Lung microvascular endothelial cell (primary cell): ENCODE measurements around the gene ATP6V1F. TPM values are rescaled to one million over a fixed set of nuclear protein-coding genes. Genes with fewer than 3 reads are reported as not detected.
A peak's percentile ranks its signal among the peaks of the same experiment; 100 is the strongest.

Experiments
- DNase-seq, 2 donors: peaks; one replicate each; pipeline versions ENCODE4 v3.0.0 to v3.0.0-alpha.2; 2010; ENCODE audit warnings: low read depth in 2 of 2
- total RNA-seq: library from RNA; depleted of rRNA; stranded (reverse); fragments of >200 nt; gene quantifications from 2 replicates; pipeline ENCODE4 v1.2.1, GENCODE V29; 2014

ATP6V1F gene
- total RNA-seq, 1 donor from 2014 or later = 97.6 TPM

DNA sequence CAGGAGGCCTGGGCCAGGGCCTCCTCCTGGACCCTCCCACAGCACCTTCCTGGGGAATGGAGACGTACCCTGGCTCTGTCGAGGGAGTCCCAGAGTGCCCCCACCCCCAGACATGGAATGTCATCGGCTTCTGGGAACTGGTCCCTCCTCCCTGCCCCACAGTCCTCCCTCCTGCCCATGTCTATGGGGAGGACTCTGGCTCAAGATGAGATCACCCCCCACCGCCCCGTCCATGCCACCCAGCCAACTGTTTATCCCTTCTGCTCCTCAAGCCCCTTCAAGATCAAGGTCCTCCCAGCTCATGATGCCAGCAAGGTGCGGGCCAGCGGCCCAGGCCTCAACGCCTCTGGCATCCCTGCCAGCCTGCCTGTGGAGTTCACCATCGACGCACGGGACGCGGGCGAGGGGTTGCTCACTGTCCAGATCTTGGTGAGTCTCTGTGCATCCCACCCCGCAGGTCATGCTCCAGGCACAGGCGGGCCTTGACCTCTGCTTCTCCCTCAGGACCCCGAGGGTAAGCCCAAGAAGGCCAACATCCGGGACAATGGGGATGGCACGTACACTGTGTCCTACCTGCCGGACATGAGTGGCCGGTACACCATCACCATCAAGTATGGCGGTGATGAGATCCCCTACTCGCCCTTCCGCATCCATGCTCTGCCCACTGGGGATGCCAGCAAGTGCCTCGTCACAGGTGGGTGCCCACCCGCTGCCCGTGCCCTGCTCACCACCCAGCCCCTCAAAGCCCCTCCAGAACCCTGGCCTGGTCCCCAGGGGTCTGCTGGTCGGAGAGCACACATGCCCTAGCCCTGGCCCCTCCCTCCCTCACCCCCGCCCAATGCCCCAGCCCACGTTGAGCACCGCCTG, 14.1 kb upstream of the ATP6V1F start:
- no peak for DNase-seq

- DNase-seq = no peak
Measured at GRCh38 chr7:128849156-128849515, 13.5 kb upstream of the ATP6V1F start.

DNA sequence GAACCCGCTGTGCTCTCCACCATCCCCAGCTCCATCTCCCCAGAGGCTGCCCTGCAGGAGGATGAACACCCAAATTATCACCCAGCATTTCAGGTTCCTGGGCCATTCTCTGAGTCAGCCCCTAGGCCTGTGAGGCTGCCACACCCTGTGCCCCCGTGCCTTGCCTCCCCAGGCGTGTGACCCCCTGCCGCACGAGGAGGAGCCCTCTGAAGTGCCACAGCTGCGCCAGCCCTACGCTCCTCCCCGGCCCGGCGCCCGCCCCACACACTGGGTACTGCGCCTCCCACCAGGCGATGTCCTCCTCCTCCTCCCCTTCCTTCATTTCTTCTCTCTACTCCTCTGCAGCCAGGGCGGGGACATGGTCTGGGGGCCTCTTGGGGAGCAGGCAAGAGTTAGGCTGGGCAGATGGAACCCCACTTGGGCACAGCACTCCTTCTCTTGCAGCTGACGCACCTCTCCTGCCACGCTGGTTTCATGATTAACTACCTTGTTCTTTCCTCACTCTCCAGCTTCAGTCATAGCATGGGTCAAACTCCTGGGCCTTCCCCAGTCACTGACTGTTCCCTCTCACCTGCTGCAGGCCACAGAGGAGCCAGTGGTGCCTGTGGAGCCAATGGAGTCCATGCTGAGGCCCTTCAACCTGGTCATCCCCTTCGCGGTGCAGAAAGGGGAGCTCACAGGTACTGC, 12.7 kb upstream of the ATP6V1F start:
- DNase-seq = no peak

DNA sequence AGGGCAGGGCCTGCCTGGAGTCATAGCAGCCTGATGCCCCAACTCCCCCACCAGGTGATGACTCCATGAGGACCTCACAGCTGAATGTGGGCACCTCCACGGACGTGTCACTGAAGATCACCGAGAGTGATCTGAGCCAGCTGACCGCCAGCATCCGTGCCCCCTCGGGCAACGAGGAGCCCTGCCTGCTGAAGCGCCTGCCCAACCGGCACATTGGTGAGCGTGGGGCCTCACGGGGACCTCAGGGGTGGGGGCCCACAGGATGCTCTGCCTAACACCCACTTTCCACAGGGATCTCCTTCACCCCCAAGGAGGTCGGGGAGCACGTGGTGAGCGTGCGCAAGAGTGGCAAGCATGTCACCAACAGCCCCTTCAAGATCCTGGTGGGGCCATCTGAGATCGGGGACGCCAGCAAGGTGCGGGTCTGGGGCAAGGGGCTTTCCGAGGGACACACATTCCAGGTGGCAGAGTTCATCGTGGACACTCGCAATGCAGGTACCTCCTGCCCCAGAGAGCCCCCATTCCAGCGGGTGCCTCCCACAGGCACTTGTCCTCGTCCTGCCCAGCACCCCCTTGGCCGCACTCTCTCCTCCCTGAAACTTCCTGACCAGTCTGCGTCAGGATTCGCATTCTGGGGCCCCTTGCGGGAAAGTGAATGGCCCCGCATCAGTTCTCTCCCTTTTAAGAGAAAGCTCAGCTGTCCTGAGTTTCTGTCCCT, 10.0 kb upstream of the ATP6V1F start:
- DNase-seq = no peak

DNA sequence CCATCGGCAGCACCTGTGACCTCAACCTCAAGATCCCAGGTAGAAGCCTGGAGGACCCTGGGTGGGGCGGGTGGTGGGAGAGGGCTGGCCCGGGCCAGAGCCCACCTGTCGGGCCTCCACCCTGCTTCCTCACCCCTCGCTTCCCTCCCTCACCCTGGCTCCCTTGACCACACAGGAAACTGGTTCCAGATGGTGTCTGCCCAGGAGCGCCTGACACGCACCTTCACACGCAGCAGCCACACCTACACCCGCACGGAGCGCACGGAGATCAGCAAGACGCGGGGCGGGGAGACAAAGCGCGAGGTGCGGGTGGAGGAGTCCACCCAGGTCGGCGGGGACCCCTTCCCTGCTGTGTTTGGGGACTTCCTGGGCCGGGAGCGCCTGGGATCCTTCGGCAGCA, 8.9 kb upstream of the ATP6V1F start:
- no peak for DNase-seq

- DNase-seq = no peak
Measured at GRCh38 chr7:128854396-128854795, 8.3 kb upstream of the ATP6V1F start.

DNA sequence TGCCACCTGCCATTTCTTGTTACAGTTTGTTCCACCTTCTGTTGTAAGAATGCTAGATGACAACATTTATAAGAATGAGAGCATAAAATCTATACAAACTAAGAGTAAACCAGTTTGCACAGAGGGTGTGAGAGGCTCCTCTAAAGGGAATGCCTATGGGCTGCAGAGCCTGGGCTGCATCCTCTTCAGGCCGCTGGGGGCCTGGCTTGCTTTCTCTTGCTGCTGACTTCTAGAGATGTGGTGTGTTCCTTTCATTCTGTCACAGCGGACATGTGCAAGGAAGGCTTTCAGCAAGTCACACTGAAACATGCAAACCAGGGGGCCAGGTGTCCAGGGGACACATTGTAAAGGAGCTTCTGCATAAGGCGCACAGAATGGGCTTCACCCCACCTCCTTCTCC, 7.1 kb upstream of the ATP6V1F start:
- no peak for DNase-seq

DNA sequence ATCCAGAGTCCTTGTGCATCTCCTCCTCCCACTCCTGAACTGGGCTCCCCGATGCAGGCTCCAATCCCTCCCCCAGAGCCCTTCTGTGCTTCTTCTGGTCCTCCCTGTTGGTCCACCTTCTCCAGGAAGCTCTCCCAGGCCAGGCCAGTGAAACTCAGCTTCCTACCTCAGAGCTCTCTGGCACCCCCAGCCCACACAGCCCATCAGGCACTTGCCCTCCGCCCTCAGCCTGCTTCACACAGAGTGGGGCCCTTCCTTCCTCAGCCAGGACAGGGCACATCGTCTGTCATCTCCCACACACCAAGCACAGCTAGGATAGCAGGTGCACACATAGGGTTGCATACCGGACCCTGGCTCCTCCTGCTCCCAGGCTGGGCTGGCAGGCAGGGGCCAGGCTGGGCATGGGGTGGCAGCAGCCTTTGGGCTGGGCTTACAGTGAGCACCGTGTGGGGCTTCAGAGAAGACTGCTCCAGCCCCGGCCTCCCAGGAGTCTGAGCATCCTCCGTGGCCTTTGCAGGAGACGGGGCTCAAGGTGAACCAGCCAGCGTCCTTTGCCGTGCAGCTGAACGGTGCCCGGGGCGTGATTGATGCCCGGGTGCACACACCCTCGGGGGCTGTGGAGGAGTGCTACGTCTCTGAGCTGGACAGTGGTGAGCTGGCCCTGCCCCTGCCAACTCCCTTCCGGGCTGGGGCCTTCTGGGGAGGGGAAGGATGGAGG, 6.5 kb upstream of the ATP6V1F start:
- DNase-seq = no peak

DNA sequence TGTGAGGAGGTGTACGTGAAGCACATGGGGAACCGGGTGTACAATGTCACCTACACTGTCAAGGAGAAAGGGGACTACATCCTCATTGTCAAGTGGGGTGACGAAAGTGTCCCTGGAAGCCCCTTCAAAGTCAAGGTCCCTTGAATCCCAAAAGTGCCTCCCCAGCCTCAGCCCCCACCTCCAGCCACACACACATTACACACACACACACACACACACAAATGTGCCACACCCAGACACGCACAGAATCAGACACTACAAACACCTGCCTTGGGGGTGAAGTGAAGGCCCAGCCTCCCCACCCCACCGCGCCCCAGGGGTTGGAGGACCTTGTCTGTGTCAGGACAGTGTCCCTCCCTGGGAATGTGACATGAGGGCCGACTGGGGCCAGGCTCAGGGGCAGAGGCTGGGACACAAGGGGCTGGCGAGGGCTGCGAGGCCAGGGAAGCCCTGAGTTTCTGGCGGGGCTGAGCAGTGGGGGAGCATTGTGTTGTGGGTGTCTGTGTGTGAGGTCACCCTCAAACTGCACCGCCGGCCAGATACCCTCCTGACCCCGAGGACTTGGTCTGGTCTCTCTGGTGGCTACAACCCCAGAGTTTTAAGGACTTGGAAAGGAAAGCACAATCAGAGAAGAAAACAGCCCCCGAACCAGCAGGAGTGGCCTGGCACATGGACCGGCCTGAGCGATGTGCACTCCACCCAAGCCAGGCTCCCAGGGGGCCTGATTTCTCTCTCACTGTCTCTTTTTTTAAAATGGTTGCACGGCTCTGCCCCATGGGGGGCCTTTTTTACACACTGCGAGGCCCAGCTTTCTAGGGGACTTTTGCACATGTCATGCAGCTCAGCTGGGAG, 4.0 kb upstream of the ATP6V1F start:
- DNase-seq = no peak

DNA sequence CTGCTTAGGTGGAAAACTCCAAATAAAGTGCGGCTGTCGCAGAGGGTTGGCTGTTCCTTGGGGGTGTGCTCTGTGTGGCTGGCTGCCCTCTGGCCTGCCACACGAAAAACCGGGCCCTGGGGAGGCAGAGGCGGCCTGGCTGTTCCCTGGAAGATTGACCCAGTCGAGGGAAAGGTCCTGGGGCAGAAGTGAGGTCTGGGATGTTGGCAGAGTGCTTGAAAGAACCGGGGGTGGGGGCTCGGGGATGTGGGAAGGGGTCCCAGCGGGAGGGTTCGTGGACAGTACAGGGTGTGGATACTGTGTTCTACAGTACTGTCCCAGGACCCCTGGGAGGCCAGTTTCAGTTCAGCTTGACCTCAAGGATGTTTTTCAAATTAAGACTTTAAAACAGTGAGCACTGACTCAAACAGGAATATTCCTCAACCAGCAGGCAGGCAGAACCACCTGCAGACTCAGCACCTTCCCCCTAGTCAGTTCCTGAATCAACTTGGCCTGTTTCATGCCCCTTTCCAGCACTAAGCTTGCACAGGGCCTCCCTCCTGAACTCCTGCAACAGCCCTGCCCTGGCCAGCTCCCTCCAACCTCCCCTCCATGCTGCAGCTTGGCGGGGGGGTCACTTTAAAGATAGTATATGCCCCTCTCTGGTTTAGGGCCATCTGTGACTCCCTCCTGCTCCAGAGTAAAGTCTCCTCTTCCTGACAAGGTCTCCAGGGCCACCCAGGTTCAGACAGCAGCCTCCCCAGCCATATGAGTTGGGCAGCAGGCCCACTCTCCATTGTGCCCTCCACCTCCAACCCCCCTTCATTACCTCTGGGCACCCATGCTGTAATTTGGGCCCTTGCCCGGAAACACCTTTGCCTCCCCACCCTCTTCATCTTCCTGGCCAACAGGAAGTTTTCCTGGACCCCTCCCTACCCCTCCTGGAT, 3.2 kb upstream of the ATP6V1F start:
- DNase-seq = peak in 1 of 2 donors; percentile 38

- DNase-seq = peak; percentile 12 to 62
Measured at GRCh38 chr7:128860158-128861073, 2.2 kb upstream of the ATP6V1F start.

GRCh38 chr7:128861957-128862570, 592 bp upstream of the ATP6V1F start:
- no peak for DNase-seq

- peak; percentile 70 to 76 for DNase-seq
Measured at GRCh38 chr7:128863433-128863989, 855 bp downstream of the ATP6V1F start.

DNA sequence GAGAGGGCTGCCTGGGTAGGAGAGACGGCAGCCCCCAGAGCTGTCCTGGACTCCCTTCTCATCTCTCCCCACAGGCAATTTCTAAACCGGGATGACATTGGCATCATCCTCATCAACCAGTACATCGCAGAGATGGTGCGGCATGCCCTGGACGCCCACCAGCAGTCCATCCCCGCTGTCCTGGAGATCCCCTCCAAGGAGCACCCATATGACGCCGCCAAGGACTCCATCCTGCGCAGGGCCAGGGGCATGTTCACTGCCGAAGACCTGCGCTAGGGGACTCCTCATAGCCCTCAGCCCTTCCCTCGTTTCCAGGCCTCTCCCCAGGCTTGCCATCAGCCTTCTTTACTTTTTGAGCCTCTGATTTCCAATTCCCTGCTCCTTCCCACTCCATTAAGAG, 2.6 kb downstream of the ATP6V1F start:
- DNase-seq = no peak

GRCh38 chr7:128865996-128866877, 3.6 kb downstream of the ATP6V1F start:
- no peak for DNase-seq

DNA sequence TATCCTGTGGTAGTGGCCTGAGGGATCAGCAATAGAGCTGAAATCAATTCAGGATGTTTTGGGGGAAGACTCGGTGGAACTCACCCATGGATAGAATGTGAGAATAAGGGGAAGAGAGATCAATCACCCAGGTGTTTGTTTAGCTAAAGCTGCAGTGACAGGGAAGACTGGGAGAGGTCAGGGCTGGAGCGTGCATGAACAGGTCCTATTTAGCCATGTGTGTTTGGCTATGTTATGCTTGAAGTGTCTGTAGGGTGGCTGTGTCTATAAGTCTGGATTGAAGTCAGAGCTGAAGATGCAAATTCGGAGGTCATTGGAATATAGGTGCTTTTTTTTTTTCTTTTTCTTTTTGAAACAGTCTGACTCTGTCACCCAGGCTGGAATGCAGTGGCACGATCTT, 4.6 kb downstream of the ATP6V1F start:
- no peak for DNase-seq
